GM12878 (cell line): Measurements from ENCODE around the gene OLIG2. TPM values are rescaled to one million over a fixed set of nuclear protein-coding genes. Genes with fewer than 3 reads are reported as not detected.

ENCODE experiments used
- ATAC-seq: fragments of 200-7000 bp; cut with Tn5 transposase; 3 replicates; pipeline ENCODE4 v1.9.1; 2020; ENCODE audit warnings: mild to moderate bottlenecking, moderate library complexity
- BruUV-seq: library from RNA; stranded (reverse); fragments of 400-500 nt; replicated peaks from 2 replicates; lab custom pipeline; 2021; lab: Mats Ljungman, UMichigan
- CTCF ChIA-PET: fragments of 300-600 bp; sonication (Branson Sonifier 250); formaldehyde crosslinking; extraction: SDS; loops from one replicate; lab custom pipeline; 2021; ENCODE audit warnings: inconsistent platforms; lab: Yijun Ruan, JAX
- POLR2A ChIA-PET: fragments of 350-600 bp; formaldehyde crosslinking; extraction: SDS; loops from one replicate; lab custom pipeline; 2021; ENCODE audit warnings: inconsistent platforms; lab: Charles Lee
- RAD21 ChIA-PET: fragments of 300-600 bp; sonication (Branson Sonifier 250); formaldehyde crosslinking; loops from one replicate; lab custom pipeline; 2023; ENCODE audit warnings: antibody characterized with exemption; ENCODE audit not compliant: unreplicated experiment; lab: Charles Lee
- SMC1A ChIA-PET: fragments of 300-600 bp; sonication (Branson Sonifier 250); formaldehyde crosslinking; loops from one replicate; lab custom pipeline; 2023; ENCODE audit not compliant: unreplicated experiment, uncharacterized antibody; lab: Charles Lee
- DNase-seq: peaks from one replicate; pipeline ENCODE4 v3.0.0-alpha.2; 2011; ENCODE audit warnings: low read depth, low spot score
- FAIRE-seq: peaks from 3 replicates; lab custom pipeline; 2011; peaks lifted over from hg19 to GRCh38; lab: Jason Lieb, UNC
- H2AFZ ChIP-seq: 2 replicates; pipeline ENCODE4 v1.6.0; 2011; ENCODE audit warnings: low read depth, low read length, control low read depth; ENCODE audit not compliant: control insufficient read depth
- H3K27ac ChIP-seq: 2 replicates; pipeline ENCODE4 v1.5.1; 2011; ENCODE audit warnings: control low read depth; ENCODE audit not compliant: control insufficient read depth, insufficient read depth
- H3K27me3 ChIP-seq, 2 experiments: replicated peaks in 1 of 2; 2 replicates each; pipeline versions ENCODE4 v1.6.0 to v1.6.1; 2011; ENCODE audit warnings: low read length in 1 of 2; ENCODE audit not compliant: control insufficient read depth in 2 of 2, insufficient read depth in 2 of 2
- H3K36me3 ChIP-seq, 2 experiments: 2 replicates each; pipeline ENCODE4 v1.5.1; 2011; ENCODE audit warnings: low read length in 1 of 2; ENCODE audit not compliant: control insufficient read depth in 2 of 2, insufficient read depth in 2 of 2
- H3K4me1 ChIP-seq: 2 replicates; pipeline ENCODE4 v1.6.1; 2011; ENCODE audit warnings: mild to moderate bottlenecking, low read length, moderate library complexity, mixed read lengths; ENCODE audit not compliant: control insufficient read depth, insufficient read depth
- H3K4me2 ChIP-seq: 2 replicates; pipeline ENCODE4 v1.6.0; 2011; ENCODE audit warnings: control low read depth; ENCODE audit not compliant: control insufficient read depth, insufficient read depth
- H3K4me3 ChIP-seq: fragments of 200-600 bp; sonication (generic); 2 replicates; pipeline ENCODE4 v1.5.1; 2016
- H3K79me2 ChIP-seq: 2 replicates; pipeline ENCODE4 v1.6.0; 2011; ENCODE audit warnings: low read length; ENCODE audit not compliant: control insufficient read depth, insufficient read depth
- H3K9ac ChIP-seq: 2 replicates; pipeline ENCODE4 v1.8.0; 2011; ENCODE audit warnings: low read length, control low read depth, mixed read lengths; ENCODE audit not compliant: control insufficient read depth, insufficient read depth
- H3K9me3 ChIP-seq: replicated peaks from 3 replicates; pipeline ENCODE4 v1.5.1; 2011; ENCODE audit warnings: mild to moderate bottlenecking, low read length; ENCODE audit not compliant: control insufficient read depth, insufficient read depth
- H4K20me1 ChIP-seq: 2 replicates; pipeline ENCODE4 v1.6.0; 2011; ENCODE audit not compliant: control insufficient read depth, insufficient read depth
- ATF3 ChIP-seq: IDR thresholded peaks from 2 replicates; pipeline ENCODE4 v1.6.1; 2011; ENCODE audit warnings: low read depth, mild to moderate bottlenecking, low read length, moderate library complexity, borderline replicate concordance; ENCODE audit errors: extremely low read depth
- BHLHE40 ChIP-seq, 2 experiments: fragments of 450-650 bp in 1 of 2; IDR thresholded peaks; 2 replicates each; pipeline ENCODE4 v1.6.1; 2011 to 2017; ENCODE audit warnings: low read depth in 2 of 2, borderline replicate concordance in 1 of 2, improper control_type of control experiment in 1 of 2, low read length in 1 of 2, mild to moderate bottlenecking in 1 of 2
- BMI1 ChIP-seq: fragments of 450-650 bp; IDR thresholded peaks from 2 replicates; pipeline ENCODE4 v1.6.1; 2016; ENCODE audit warnings: mild to moderate bottlenecking, moderate library complexity, borderline replicate concordance
- CBFB ChIP-seq: IDR thresholded peaks from 2 replicates; pipeline ENCODE4 v1.6.1; 2016; ENCODE audit warnings: antibody characterized with exemption, low read depth
- CREB1 ChIP-seq: IDR thresholded peaks from 2 replicates; pipeline ENCODE4 v1.6.1; 2012; ENCODE audit warnings: low read depth, mild to moderate bottlenecking, inconsistent platforms
- DPF2 ChIP-seq: fragments of 450-650 bp; IDR thresholded peaks from 2 replicates; pipeline ENCODE4 v1.6.1; 2017; ENCODE audit warnings: mild to moderate bottlenecking
- FOXM1 ChIP-seq: IDR thresholded peaks from 2 replicates; pipeline ENCODE4 v1.6.1; 2012; ENCODE audit warnings: low read depth, mild to moderate bottlenecking, inconsistent platforms, low read length, moderate library complexity
- HCFC1 ChIP-seq: fragments of 150-350 bp; IDR thresholded peaks from 2 replicates; pipeline ENCODE4 v1.6.1; 2014; ENCODE audit warnings: low read length
- HDAC2 ChIP-seq: fragments of 200-600 bp; sonication (generic); IDR thresholded peaks from 2 replicates; pipeline ENCODE4 v1.6.1; 2017
- IRF5 ChIP-seq: fragments of 450-650 bp; IDR thresholded peaks from 2 replicates; pipeline ENCODE4 v1.6.1; 2017; ENCODE audit warnings: borderline replicate concordance
- JUNB ChIP-seq: IDR thresholded peaks from 2 replicates; pipeline ENCODE4 v1.6.1; 2016; ENCODE audit warnings: antibody characterized with exemption, mild to moderate bottlenecking
- NBN ChIP-seq: fragments of 450-650 bp; IDR thresholded peaks from 2 replicates; pipeline ENCODE4 v1.6.1; 2016
- NR2C1 ChIP-seq: fragments of 450-650 bp; IDR thresholded peaks from 2 replicates; pipeline ENCODE4 v1.6.1; 2017; ENCODE audit warnings: antibody characterized with exemption, mild to moderate bottlenecking, moderate library complexity
- POU2F2 ChIP-seq: IDR thresholded peaks from 3 replicates; pipeline ENCODE4 v1.6.1; 2011; ENCODE audit warnings: low read depth, mild to moderate bottlenecking, low read length, borderline replicate concordance
- RFX5 ChIP-seq: IDR thresholded peaks from 2 replicates; pipeline ENCODE4 v1.6.1; 2011; ENCODE audit warnings: low read depth, low read length, improper control_type of control experiment
- SMARCA5 ChIP-seq: fragments of 450-650 bp; IDR thresholded peaks from 2 replicates; pipeline ENCODE4 v1.6.1; 2017; ENCODE audit warnings: mild to moderate bottlenecking
- STAT3 ChIP-seq: IDR thresholded peaks from 2 replicates; pipeline ENCODE4 v1.6.1; 2011; ENCODE audit warnings: low read depth, low read length, improper control_type of control experiment
- TAF1 ChIP-seq: IDR thresholded peaks from 2 replicates; pipeline ENCODE4 v1.6.1; 2011; ENCODE audit warnings: mild to moderate bottlenecking, low read depth, low read length, borderline replicate concordance
- TBL1XR1 ChIP-seq: IDR thresholded peaks from 2 replicates; pipeline ENCODE4 v1.6.1; 2012; ENCODE audit warnings: low read depth, low read length, improper control_type of control experiment
- WGBS: methylation state at CpG from one replicate; pipeline ENCODE4 v1.1.6; 2016; ENCODE audit warnings: low lambda C conversion rate; ENCODE audit not compliant: insufficient replicate concordance, insufficient coverage; ENCODE audit errors: missing lambda C conversion rate; 5-methylcytosine and 5-hydroxymethylcytosine counted together
- in situ Hi-C: fragments of 300-500 bp; cut with MboI; formaldehyde crosslinking; loops from 9 replicates; pipeline ENCODE4 v1.14.3; 2018; ENCODE audit warnings: mixed read lengths
- intact Hi-C: fragments of 100-400 bp; cut with micrococcal nuclease; formaldehyde crosslinking; loops from one replicate; pipeline ENCODE4 v1.14.2; 2022; ENCODE audit not compliant: unreplicated experiment
- polyA plus RNA-seq, 11 experiments: library from polyadenylated mRNA; depleted of rRNA in 4 of 11; unstranded in 6 of 11; stranded (reverse) in 5 of 11; fragments of >200 nt; fragmentation: Nextera tagmentation in 4 of 11; fragmentation: Illumina TruSeq in 1 of 11; extraction: Ambion mirVana in 4 of 11; extraction: Trizol in 1 of 11; gene quantifications; 1 replicate in 1 of 11; 2 replicates in 10 of 11; pipeline versions ENCODE4 v1.2.1 to v1.2.3, GENCODE V29; 2011 to 2016; ENCODE audit warnings: inconsistent platforms in 2 of 11, missing spikeins in 2 of 11, low read depth in 1 of 11
- total RNA-seq, 4 experiments: library from RNA; depleted of rRNA in 3 of 4; stranded (reverse); fragments of >200 nt in 3 of 4; fragmentation: Illumina TruSeq in 1 of 4; extraction: Trizol in 1 of 4; gene quantifications; 2 replicates each; pipeline versions ENCODE4 v1.2.1 to v1.2.3, GENCODE V29; 2013 to 2021
- TF ChIP-seq, protein P1 (sequence below): fragments of 450-650 bp; IDR thresholded peaks from 2 replicates; pipeline ENCODE4 v1.6.1; 2014; ENCODE audit warnings: mild to moderate bottlenecking

The OLIG2 gene
- total and polyA plus RNA-seq, 10 of the 15 experiments (the other 5 are each of a cell fraction or from before 2014, with no cell fraction given) = not detected

- Histone ChIP-seq H3K4me2 (no peak overlapping the region), H3K36me3 (no peaks in the 10 kb centered on the region; a peak in 1 of 4 replicates), H3K9ac (no peak overlapping the region), H3K27me3 (peaks cover 35 to 37% of the 10 kb centered on the region in 2 experiments), H3K79me2 (no peaks in the 10 kb centered on the region), H4K20me1 (no peaks in the 10 kb centered on the region), H3K4me1 (no peaks in the 10 kb centered on the region), H3K27ac (no peak overlapping the region), H2AFZ (no peak overlapping the region), H3K9me3 (no peaks in the 10 kb centered on the region; the same call in 2 of the 3 replicates), H3K4me3 (no peak overlapping the region)
- WGBS = 49% methylated on average over 22 of the region's 22 CpGs
- ChIA-PET POLR2A (no interaction called here), RAD21 (no interaction called here), SMC1A (no interaction called here), CTCF (no interaction called here)
- DNase-seq = no peak
- intact Hi-C loops = no loop called here
- no peak for FAIRE-seq
- in situ Hi-C loops = no loop called here
- TF ChIP-seq CREB1 = no peak
- no peak for TF ChIP-seq BMI1
- no peak for TF ChIP-seq POU2F2
- TF ChIP-seq TBL1XR1 = no peak
- TF ChIP-seq BHLHE40 (IDR thresholded peaks at IDR 0.05; ENCODE audit: borderline replicate concordance in 1 of 2, low read depth in 2 of 2, low read length in 1 of 2) = no peak
- no peak for TF ChIP-seq JUNB
- TF ChIP-seq ATF3 = no peak
- no peak for TF ChIP-seq RFX5
- TF ChIP-seq NBN = no peak
- no peak for TF ChIP-seq STAT3
- BruUV-seq = no TSS peak
- ATAC-seq = no peak
Observed at GRCh38 chr21:33025106-33025488, 638 bp upstream of the OLIG2 start.

GRCh38 chr21:33026443-33026858, 716 bp downstream of the OLIG2 start:
- H3K79me2 ChIP-seq = no peaks in the 10 kb centered on the region
- H3K4me3 ChIP-seq = no peak overlapping the region
- ATAC-seq (no peak), FAIRE-seq (no peak), DNase-seq (no peak)
- RAD21 ChIA-PET = no interaction called here
- WGBS = 34% methylated on average over 16 of the region's 21 CpGs
- H3K36me3 ChIP-seq = no peaks in the 10 kb centered on the region; a peak in 1 of 4 replicates
- H2AFZ ChIP-seq = no peak overlapping the region
- intact Hi-C loops (no loop called here), in situ Hi-C loops (no loop called here)
- no peaks in the 10 kb centered on the region for H3K4me1 ChIP-seq
- no peak overlapping the region for H3K27ac ChIP-seq
- no peaks in the 10 kb centered on the region; the same call in 2 of the 3 replicates for H3K9me3 ChIP-seq
- BruUV-seq = no TSS peak
- H3K9ac ChIP-seq = no peak overlapping the region
- no peaks in the 10 kb centered on the region for H4K20me1 ChIP-seq
- no peak overlapping the region for H3K4me2 ChIP-seq
- POLR2A ChIA-PET = no interaction called here
- CTCF ChIA-PET = no interaction called here
- SMC1A ChIA-PET = no interaction called here
- H3K27me3 ChIP-seq = peaks cover 32 to 33% of the 10 kb centered on the region in 2 experiments
- TF ChIP-seq, protein P1, sequence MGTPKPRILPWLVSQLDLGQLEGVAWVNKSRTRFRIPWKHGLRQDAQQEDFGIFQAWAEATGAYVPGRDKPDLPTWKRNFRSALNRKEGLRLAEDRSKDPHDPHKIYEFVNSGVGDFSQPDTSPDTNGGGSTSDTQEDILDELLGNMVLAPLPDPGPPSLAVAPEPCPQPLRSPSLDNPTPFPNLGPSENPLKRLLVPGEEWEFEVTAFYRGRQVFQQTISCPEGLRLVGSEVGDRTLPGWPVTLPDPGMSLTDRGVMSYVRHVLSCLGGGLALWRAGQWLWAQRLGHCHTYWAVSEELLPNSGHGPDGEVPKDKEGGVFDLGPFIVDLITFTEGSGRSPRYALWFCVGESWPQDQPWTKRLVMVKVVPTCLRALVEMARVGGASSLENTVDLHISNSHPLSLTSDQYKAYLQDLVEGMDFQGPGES = no peak
- TF ChIP-seq NR2C1 (no peak), FOXM1 (no peak), TAF1 (no peak), STAT3 (no peak), DPF2 (no peak), SMARCA5 (no peak), IRF5 (no peak), HCFC1 (no peak), CBFB (no peak), HDAC2 (no peak)
